WTC11 (cell line): ENCODE results near the gene NAPB.

Experiments used
- ATF1 ChIP-seq: sonication (generic); formaldehyde crosslinking; IDR thresholded peaks from 2 replicates; pipeline ENCODE4 v1.8.1; 2023; ENCODE audit warnings: mild to moderate bottlenecking, moderate library complexity, missing genetic modification reagents
- SP1 ChIP-seq: sonication (generic); formaldehyde crosslinking; conservative IDR thresholded peaks from 2 replicates; pipeline ENCODE4 v1.8.1; 2022; ENCODE audit warnings: missing genetic modification reagents
- TP53 ChIP-seq: sonication (generic); formaldehyde crosslinking; IDR thresholded peaks from 2 replicates; pipeline ENCODE4 v1.8.1; 2023; ENCODE audit warnings: mild to moderate bottlenecking, missing genetic modification reagents
- ZNF263 ChIP-seq: sonication (generic); formaldehyde crosslinking; IDR thresholded peaks from 2 replicates; pipeline ENCODE4 v1.8.1; 2022; ENCODE audit warnings: low read depth, mild to moderate bottlenecking, moderate library complexity, missing genetic modification reagents
- TF ChIP-seq, protein P1 (sequence below): fragments of 200-600 bp; IDR thresholded peaks from 2 replicates; pipeline ENCODE4 v1.8.0; 2022; ENCODE audit warnings: antibody characterized with exemption
- TF ChIP-seq, protein P2 (sequence below): sonication (generic); formaldehyde crosslinking; IDR thresholded peaks from 2 replicates; pipeline ENCODE4 v1.8.0; 2023; ENCODE audit warnings: mild to moderate bottlenecking, missing genetic modification reagents
- TF ChIP-seq, protein P3 (sequence below): sonication (generic); formaldehyde crosslinking; IDR thresholded peaks from 2 replicates; pipeline ENCODE4 v1.8.1; 2023; ENCODE audit warnings: mild to moderate bottlenecking, missing genetic modification reagents, moderate library complexity
- TF ChIP-seq, protein P4 (sequence below): sonication (generic); formaldehyde crosslinking; conservative IDR thresholded peaks from 2 replicates; pipeline ENCODE4 v1.8.1; 2022; ENCODE audit warnings: mild to moderate bottlenecking, missing genetic modification reagents
- TF ChIP-seq, protein P5 (sequence below): sonication (generic); formaldehyde crosslinking; conservative IDR thresholded peaks from 2 replicates; pipeline ENCODE4 v1.8.1; 2023; ENCODE audit warnings: mild to moderate bottlenecking, low read depth, missing genetic modification reagents, moderate library complexity
- TF ChIP-seq, protein P6 (sequence below): sonication (generic); formaldehyde crosslinking; IDR thresholded peaks from 2 replicates; pipeline ENCODE4 v1.8.1; 2023; ENCODE audit warnings: mild to moderate bottlenecking, missing genetic modification reagents
- TF ChIP-seq, protein P7 (sequence below): sonication (generic); formaldehyde crosslinking; IDR thresholded peaks from 2 replicates; pipeline ENCODE4 v1.8.1; 2023; ENCODE audit warnings: mild to moderate bottlenecking, missing genetic modification reagents
- TF ChIP-seq, protein P8 (sequence below): sonication (generic); formaldehyde crosslinking; IDR thresholded peaks from 2 replicates; pipeline ENCODE4 v1.8.0; 2022; ENCODE audit warnings: mild to moderate bottlenecking, missing genetic modification reagents

DNA sequence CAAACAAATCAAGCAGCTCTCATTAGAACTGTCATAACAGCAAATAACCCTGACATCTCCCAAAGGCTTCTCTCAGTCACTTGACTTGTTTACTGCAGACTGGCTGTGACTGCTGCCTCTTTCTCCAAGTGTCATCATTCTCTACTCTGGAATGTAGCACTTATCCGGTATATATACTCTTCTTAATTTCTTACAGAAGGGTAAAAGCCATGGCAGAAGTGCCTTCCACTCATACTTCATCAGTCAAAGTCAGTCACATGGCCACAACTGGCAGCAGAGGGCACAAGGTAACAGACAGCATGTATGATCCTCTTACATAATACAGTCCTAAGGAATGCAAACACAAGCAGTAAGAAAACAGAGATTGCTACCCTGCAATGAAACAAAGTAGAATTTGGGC lies 9.3 kb downstream of the NAPB start:
- TF ChIP-seq, protein P1, sequence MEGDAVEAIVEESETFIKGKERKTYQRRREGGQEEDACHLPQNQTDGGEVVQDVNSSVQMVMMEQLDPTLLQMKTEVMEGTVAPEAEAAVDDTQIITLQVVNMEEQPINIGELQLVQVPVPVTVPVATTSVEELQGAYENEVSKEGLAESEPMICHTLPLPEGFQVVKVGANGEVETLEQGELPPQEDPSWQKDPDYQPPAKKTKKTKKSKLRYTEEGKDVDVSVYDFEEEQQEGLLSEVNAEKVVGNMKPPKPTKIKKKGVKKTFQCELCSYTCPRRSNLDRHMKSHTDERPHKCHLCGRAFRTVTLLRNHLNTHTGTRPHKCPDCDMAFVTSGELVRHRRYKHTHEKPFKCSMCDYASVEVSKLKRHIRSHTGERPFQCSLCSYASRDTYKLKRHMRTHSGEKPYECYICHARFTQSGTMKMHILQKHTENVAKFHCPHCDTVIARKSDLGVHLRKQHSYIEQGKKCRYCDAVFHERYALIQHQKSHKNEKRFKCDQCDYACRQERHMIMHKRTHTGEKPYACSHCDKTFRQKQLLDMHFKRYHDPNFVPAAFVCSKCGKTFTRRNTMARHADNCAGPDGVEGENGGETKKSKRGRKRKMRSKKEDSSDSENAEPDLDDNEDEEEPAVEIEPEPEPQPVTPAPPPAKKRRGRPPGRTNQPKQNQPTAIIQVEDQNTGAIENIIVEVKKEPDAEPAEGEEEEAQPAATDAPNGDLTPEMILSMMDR: no peak
- TF ChIP-seq ATF1 (CRISPR knock-in tag) (no peak), SP1 (CRISPR knock-in tag) (no peak), TP53 (CRISPR knock-in tag) (no peak), ZNF263 (CRISPR knock-in tag) (no peak)
- TF ChIP-seq, protein P2, sequence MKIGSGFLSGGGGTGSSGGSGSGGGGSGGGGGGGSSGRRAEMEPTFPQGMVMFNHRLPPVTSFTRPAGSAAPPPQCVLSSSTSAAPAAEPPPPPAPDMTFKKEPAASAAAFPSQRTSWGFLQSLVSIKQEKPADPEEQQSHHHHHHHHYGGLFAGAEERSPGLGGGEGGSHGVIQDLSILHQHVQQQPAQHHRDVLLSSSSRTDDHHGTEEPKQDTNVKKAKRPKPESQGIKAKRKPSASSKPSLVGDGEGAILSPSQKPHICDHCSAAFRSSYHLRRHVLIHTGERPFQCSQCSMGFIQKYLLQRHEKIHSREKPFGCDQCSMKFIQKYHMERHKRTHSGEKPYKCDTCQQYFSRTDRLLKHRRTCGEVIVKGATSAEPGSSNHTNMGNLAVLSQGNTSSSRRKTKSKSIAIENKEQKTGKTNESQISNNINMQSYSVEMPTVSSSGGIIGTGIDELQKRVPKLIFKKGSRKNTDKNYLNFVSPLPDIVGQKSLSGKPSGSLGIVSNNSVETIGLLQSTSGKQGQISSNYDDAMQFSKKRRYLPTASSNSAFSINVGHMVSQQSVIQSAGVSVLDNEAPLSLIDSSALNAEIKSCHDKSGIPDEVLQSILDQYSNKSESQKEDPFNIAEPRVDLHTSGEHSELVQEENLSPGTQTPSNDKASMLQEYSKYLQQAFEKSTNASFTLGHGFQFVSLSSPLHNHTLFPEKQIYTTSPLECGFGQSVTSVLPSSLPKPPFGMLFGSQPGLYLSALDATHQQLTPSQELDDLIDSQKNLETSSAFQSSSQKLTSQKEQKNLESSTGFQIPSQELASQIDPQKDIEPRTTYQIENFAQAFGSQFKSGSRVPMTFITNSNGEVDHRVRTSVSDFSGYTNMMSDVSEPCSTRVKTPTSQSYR (CRISPR knock-in tag): no peak
- TF ChIP-seq, protein P3, sequence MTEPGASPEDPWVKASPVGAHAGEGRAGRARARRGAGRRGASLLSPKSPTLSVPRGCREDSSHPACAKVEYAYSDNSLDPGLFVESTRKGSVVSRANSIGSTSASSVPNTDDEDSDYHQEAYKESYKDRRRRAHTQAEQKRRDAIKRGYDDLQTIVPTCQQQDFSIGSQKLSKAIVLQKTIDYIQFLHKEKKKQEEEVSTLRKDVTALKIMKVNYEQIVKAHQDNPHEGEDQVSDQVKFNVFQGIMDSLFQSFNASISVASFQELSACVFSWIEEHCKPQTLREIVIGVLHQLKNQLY: no peak
- TF ChIP-seq, protein P4, sequence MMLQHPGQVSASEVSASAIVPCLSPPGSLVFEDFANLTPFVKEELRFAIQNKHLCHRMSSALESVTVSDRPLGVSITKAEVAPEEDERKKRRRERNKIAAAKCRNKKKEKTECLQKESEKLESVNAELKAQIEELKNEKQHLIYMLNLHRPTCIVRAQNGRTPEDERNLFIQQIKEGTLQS: no peak
- TF ChIP-seq, protein P5, sequence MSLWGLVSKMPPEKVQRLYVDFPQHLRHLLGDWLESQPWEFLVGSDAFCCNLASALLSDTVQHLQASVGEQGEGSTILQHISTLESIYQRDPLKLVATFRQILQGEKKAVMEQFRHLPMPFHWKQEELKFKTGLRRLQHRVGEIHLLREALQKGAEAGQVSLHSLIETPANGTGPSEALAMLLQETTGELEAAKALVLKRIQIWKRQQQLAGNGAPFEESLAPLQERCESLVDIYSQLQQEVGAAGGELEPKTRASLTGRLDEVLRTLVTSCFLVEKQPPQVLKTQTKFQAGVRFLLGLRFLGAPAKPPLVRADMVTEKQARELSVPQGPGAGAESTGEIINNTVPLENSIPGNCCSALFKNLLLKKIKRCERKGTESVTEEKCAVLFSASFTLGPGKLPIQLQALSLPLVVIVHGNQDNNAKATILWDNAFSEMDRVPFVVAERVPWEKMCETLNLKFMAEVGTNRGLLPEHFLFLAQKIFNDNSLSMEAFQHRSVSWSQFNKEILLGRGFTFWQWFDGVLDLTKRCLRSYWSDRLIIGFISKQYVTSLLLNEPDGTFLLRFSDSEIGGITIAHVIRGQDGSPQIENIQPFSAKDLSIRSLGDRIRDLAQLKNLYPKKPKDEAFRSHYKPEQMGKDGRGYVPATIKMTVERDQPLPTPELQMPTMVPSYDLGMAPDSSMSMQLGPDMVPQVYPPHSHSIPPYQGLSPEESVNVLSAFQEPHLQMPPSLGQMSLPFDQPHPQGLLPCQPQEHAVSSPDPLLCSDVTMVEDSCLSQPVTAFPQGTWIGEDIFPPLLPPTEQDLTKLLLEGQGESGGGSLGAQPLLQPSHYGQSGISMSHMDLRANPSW: no peak
- TF ChIP-seq, protein P6, sequence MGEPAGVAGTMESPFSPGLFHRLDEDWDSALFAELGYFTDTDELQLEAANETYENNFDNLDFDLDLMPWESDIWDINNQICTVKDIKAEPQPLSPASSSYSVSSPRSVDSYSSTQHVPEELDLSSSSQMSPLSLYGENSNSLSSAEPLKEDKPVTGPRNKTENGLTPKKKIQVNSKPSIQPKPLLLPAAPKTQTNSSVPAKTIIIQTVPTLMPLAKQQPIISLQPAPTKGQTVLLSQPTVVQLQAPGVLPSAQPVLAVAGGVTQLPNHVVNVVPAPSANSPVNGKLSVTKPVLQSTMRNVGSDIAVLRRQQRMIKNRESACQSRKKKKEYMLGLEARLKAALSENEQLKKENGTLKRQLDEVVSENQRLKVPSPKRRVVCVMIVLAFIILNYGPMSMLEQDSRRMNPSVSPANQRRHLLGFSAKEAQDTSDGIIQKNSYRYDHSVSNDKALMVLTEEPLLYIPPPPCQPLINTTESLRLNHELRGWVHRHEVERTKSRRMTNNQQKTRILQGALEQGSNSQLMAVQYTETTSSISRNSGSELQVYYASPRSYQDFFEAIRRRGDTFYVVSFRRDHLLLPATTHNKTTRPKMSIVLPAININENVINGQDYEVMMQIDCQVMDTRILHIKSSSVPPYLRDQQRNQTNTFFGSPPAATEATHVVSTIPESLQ (CRISPR knock-in tag): no peak
- TF ChIP-seq, protein P7, sequence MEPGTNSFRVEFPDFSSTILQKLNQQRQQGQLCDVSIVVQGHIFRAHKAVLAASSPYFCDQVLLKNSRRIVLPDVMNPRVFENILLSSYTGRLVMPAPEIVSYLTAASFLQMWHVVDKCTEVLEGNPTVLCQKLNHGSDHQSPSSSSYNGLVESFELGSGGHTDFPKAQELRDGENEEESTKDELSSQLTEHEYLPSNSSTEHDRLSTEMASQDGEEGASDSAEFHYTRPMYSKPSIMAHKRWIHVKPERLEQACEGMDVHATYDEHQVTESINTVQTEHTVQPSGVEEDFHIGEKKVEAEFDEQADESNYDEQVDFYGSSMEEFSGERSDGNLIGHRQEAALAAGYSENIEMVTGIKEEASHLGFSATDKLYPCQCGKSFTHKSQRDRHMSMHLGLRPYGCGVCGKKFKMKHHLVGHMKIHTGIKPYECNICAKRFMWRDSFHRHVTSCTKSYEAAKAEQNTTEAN: no peak
- TF ChIP-seq, protein P8, sequence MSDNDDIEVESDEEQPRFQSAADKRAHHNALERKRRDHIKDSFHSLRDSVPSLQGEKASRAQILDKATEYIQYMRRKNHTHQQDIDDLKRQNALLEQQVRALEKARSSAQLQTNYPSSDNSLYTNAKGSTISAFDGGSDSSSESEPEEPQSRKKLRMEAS (CRISPR knock-in tag): no peak
